ENCODE data around the gene GPC6. TPM values are rescaled to one million over a fixed set of nuclear protein-coding genes. Genes with fewer than 3 reads are reported as not detected.

Gene GPC6
- total and polyA plus RNA-seq, 9 of the 15 experiments (the other 6 are each of a cell fraction or from before 2014, with no cell fraction given) = under 0.01 to 0.20 (median 0.01) TPM; not detected in 4

GRCh38 chr13:93947651-93948050 is 721.0 kb downstream of the GPC6 start:
- Histone ChIP-seq H4K20me1 (replicated peaks; ENCODE audit: control insufficient read depth, insufficient read depth, low read length) (no peaks in the 10 kb centered on the region), H3K4me3 (no peak overlapping the region), H3K9ac (ENCODE audit: insufficient read depth in 1 of 2, low read depth in 2 of 2, low read length in 2 of 2) (no peak overlapping the region), H3K27me3 (ENCODE audit: control insufficient read depth in 2 of 2, insufficient read depth in 2 of 2, low read length in 2 of 2) (no peaks in the 10 kb centered on the region), H3K4me1 (replicated peaks in 1 of 2; ENCODE audit: control insufficient read depth in 2 of 2, insufficient read depth in 2 of 2, low read length in 2 of 2) (no peaks in the 10 kb centered on the region), H3K79me2 (ENCODE audit: control insufficient read depth, insufficient read depth, low read length) (no peaks in the 10 kb centered on the region), H3K9me1 (ENCODE audit: control insufficient read depth, insufficient read depth, low read length) (no peaks in the 10 kb centered on the region), H3K36me3 (ENCODE audit: control insufficient read depth, insufficient read depth, low read length) (no peaks in the 10 kb centered on the region), H3K27ac (ENCODE audit: extremely low read depth, low read depth, low read length) (no peak overlapping the region), H2AFZ (ENCODE audit: low read depth, low read length) (no peak overlapping the region), H3K9me3 (replicated peaks; ENCODE audit: control insufficient read depth, insufficient read depth, low read depth, low read length) (no peaks in the 10 kb centered on the region), H3K4me2 (ENCODE audit: insufficient read depth, low read length) (no peak overlapping the region)
- intact Hi-C loops (cut with micrococcal nuclease) = no loop called here
- FAIRE-seq = no peak
- no TSS peak for BruUV-seq (replicated peaks)
- no peak for ATAC-seq
- in situ Hi-C loops (cut with MboI) = no loop called here
- 1% methylated on average over 5 of the region's 5 CpGs for WGBS (ENCODE audit: insufficient coverage, low coverage, missing lambda C conversion rate)
- TF ChIP-seq ZNF354B (CRISPR knock-in tag; IDR thresholded peaks at IDR 0.05) = no peak
- TF ChIP-seq ESRRA (IDR thresholded peaks at IDR 0.05; ENCODE audit: borderline replicate concordance, low read depth) = no peak
- TF ChIP-seq POLR2AphosphoS2 (IDR thresholded peaks at IDR 0.05; ENCODE audit: low read length) = no peak
- TF ChIP-seq THRA (IDR thresholded peaks at IDR 0.05) = no peak
- TF ChIP-seq BCOR (IDR thresholded peaks at IDR 0.05) = no peak
- TF ChIP-seq HLTF (IDR thresholded peaks at IDR 0.05) = no peak
- no peak for TF ChIP-seq PRDM10 (IDR thresholded peaks at IDR 0.05; ENCODE audit: partially characterized antibody)
- TF ChIP-seq ZNF174 (CRISPR knock-in tag; IDR thresholded peaks at IDR 0.05) = no peak
- no peak for TF ChIP-seq ZBTB49 (CRISPR knock-in tag; IDR thresholded peaks at IDR 0.05; ENCODE audit: borderline replicate concordance)
- CTCF ChIA-PET (ENCODE audit: low intra/inter-chr PET ratio) = no interaction called here
- POLR2A ChIA-PET = no interaction called here
- no peak for DNase-seq (ENCODE audit: extremely low read depth in 1 of 4, low spot score in 3 of 4)
